Hepatocyte (in vitro differentiated cells): ENCODE results near the gene ARHGAP22.

Experiments used
- EZH2 ChIP-seq: fragments of 200-600 bp; sonication (generic); IDR thresholded peaks from 2 replicates; pipeline ENCODE4 v1.6.1; 2016; ENCODE audit warnings: antibody characterized with exemption, mild to moderate bottlenecking, borderline replicate concordance
- TF ChIP-seq, protein P1 (sequence below): fragments of 200-600 bp; sonication (generic); IDR thresholded peaks from 2 replicates; pipeline ENCODE4 v1.5.1; 2016; ENCODE audit warnings: antibody characterized with exemption, mild to moderate bottlenecking; ENCODE audit not compliant: poor library complexity

DNA sequence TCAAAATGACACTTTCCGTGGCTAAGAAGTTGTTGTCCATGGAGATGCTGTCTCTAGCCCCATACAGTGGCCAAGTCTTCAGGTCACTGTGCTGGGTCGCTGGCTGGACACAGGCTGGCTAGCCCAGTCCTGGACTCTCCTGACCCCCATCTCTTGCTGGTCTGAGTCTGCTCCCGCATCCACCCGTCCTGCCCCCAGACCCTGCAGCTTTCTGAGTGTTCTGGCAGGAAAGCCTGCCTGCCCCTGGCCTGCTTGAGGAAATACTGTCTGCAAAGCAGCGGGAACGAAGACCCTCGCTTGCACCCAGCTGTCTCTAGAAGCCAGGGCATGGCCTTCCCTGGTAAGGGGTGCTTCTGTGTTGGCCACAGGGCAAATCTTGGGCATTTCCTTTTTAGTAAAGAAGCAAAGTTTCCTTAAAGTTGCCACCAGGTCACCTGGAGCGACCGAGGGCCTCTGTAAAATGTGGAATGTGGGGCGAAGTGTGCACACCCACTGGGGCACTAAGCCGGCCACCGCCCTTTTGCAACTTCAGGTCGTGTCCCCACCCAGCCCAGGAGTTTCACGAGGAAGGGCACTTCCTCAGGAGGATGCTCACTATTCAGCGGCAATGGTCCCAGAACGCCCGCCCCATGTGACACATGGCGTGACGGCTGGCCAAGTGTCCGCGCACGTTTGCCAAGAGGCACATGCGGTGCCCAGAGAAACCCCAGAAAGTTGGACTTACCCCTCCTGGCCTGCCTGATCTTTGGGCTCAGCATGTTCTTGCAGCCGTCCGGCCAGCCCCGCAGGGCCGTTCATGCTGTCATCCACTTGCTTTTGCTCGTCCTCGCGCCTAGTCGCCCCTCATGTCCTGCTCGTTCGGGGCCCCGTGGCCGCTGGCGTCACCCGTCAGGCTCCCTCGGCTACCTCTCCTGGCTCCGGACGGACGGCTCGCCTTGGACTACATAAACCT lies 558 bp downstream of the ARHGAP22 start:
- TF ChIP-seq, protein P1, sequence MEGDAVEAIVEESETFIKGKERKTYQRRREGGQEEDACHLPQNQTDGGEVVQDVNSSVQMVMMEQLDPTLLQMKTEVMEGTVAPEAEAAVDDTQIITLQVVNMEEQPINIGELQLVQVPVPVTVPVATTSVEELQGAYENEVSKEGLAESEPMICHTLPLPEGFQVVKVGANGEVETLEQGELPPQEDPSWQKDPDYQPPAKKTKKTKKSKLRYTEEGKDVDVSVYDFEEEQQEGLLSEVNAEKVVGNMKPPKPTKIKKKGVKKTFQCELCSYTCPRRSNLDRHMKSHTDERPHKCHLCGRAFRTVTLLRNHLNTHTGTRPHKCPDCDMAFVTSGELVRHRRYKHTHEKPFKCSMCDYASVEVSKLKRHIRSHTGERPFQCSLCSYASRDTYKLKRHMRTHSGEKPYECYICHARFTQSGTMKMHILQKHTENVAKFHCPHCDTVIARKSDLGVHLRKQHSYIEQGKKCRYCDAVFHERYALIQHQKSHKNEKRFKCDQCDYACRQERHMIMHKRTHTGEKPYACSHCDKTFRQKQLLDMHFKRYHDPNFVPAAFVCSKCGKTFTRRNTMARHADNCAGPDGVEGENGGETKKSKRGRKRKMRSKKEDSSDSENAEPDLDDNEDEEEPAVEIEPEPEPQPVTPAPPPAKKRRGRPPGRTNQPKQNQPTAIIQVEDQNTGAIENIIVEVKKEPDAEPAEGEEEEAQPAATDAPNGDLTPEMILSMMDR, result no peak
- no peak for TF ChIP-seq EZH2
